WTC11 (cell line): Measurements from ENCODE around the gene AGPS. TPM values are rescaled to one million over a fixed set of nuclear protein-coding genes. Genes with fewer than 3 reads are reported as not detected.

ENCODE experiments used
- ATAC-seq: fragments of 200-7000 bp; cut with Tn5 transposase; 2 replicates; pipeline ENCODE4 v1.10.0; 2021; ENCODE audit warnings: mild to moderate bottlenecking, moderate library complexity
- CTCF ChIA-PET: fragments of 300-600 bp; sonication (Branson Sonifier 250); formaldehyde crosslinking; loops from one replicate; lab custom pipeline; 2021; ENCODE audit warnings: antibody characterized with exemption; lab: Charles Lee
- POLR2A ChIA-PET: fragments of 350-600 bp; sonication (Branson Sonifier 250); formaldehyde crosslinking; loops from one replicate; lab custom pipeline; 2021; ENCODE audit warnings: antibody characterized with exemption; lab: Charles Lee
- DNase-seq: peaks from one replicate; pipeline ENCODE4 v3.0.0; 2021; ENCODE audit warnings: low spot score
- H3K27ac Mint-ChIP-seq: 2 replicates; pipeline ENCODE4 v1.8.0; 2021; ENCODE audit warnings: mixed read lengths
- H3K27me3 Mint-ChIP-seq: 2 replicates; pipeline ENCODE4 v1.8.0; 2021; ENCODE audit warnings: low read depth, mild to moderate bottlenecking, moderate library complexity, mixed read lengths
- H3K36me3 Mint-ChIP-seq: 2 replicates; pipeline ENCODE4 v1.8.0; 2021; ENCODE audit warnings: mixed read lengths
- H3K4me1 Mint-ChIP-seq: 2 replicates; pipeline ENCODE4 v1.8.0; 2022; ENCODE audit warnings: mixed read lengths
- H3K4me3 Mint-ChIP-seq: 2 replicates; pipeline ENCODE4 v1.8.0; 2021; ENCODE audit warnings: mild to moderate bottlenecking, moderate library complexity, mixed read lengths
- H3K9me3 Mint-ChIP-seq: 2 replicates; pipeline ENCODE4 v1.8.0; 2021; ENCODE audit warnings: mixed read lengths
- ETV6 ChIP-seq: sonication (generic); formaldehyde crosslinking; IDR thresholded peaks from 2 replicates; pipeline ENCODE4 v1.8.1; 2022; ENCODE audit warnings: mild to moderate bottlenecking, missing genetic modification reagents
- MXD4 ChIP-seq: fragments of 250-450 bp; sonication (Bioruptor Pico); IDR thresholded peaks from 2 replicates; pipeline ENCODE4 v1.8.0; 2021; ENCODE audit warnings: mild to moderate bottlenecking, moderate library complexity, borderline replicate concordance
- PRRX2 ChIP-seq: fragments of 250-450 bp; sonication (Bioruptor Pico); IDR thresholded peaks from 2 replicates; pipeline ENCODE4 v1.8.0; 2021; ENCODE audit warnings: mild to moderate bottlenecking
- RELA ChIP-seq: sonication (generic); formaldehyde crosslinking; IDR thresholded peaks from 2 replicates; pipeline ENCODE4 v1.8.1; 2022; ENCODE audit warnings: missing genetic modification reagents, mild to moderate bottlenecking, borderline replicate concordance
- ZNF263 ChIP-seq: sonication (generic); formaldehyde crosslinking; IDR thresholded peaks from 2 replicates; pipeline ENCODE4 v1.8.1; 2022; ENCODE audit warnings: low read depth, mild to moderate bottlenecking, moderate library complexity, missing genetic modification reagents
- ZNF416 ChIP-seq: fragments of 250-450 bp; sonication (Bioruptor Pico); IDR thresholded peaks from 2 replicates; pipeline ENCODE4 v1.9.0; 2021; ENCODE audit warnings: mild to moderate bottlenecking, inconsistent platforms
- total RNA-seq: library from RNA; stranded (reverse); gene quantifications from 3 replicates; pipeline ENCODE4 v1.2.3, GENCODE V29; 2021
- TF ChIP-seq, protein P1 (sequence below): sonication (generic); formaldehyde crosslinking; IDR thresholded peaks from 2 replicates; pipeline ENCODE4 v1.8.1; 2022; ENCODE audit warnings: low read depth, missing genetic modification reagents, borderline replicate concordance
- TF ChIP-seq, protein P2 (sequence below): fragments of 250-450 bp; sonication (Bioruptor Pico); IDR thresholded peaks from 2 replicates; pipeline ENCODE4 v1.9.0; 2021; ENCODE audit warnings: mild to moderate bottlenecking, borderline replicate concordance
- TF ChIP-seq, protein P3 (sequence below): sonication (generic); formaldehyde crosslinking; IDR thresholded peaks from 2 replicates; pipeline ENCODE4 v1.8.1; 2023; ENCODE audit warnings: mild to moderate bottlenecking, missing genetic modification reagents, borderline replicate concordance
- TF ChIP-seq, protein P4 (sequence below): fragments of 200-600 bp; IDR thresholded peaks from 2 replicates; pipeline ENCODE4 v1.8.0; 2022; ENCODE audit warnings: antibody characterized with exemption

Gene AGPS
- total RNA-seq, 1 experiment from 2014 or later = 60.8 TPM

DNA sequence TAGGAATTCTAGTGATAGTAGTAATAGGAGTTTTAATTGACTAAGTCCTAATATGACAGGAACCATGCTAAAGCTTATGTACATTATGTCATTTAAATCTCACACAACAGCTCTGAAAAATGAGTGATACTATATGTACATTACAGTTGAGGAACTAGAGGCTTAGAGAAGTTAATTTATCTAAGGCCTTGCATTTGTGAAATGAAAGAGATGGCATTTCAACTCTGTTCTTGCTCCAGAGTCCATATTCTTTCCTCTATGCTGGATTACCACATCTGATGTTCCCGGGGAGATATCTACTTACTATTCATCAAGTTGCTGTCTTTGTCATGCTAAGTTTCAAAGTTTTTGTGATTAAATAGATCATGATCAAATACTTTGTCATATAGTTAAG is 5.7 kb downstream of the AGPS start (continued):
- TF ChIP-seq, protein P1, sequence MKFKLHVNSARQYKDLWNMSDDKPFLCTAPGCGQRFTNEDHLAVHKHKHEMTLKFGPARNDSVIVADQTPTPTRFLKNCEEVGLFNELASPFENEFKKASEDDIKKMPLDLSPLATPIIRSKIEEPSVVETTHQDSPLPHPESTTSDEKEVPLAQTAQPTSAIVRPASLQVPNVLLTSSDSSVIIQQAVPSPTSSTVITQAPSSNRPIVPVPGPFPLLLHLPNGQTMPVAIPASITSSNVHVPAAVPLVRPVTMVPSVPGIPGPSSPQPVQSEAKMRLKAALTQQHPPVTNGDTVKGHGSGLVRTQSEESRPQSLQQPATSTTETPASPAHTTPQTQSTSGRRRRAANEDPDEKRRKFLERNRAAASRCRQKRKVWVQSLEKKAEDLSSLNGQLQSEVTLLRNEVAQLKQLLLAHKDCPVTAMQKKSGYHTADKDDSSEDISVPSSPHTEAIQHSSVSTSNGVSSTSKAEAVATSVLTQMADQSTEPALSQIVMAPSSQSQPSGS (CRISPR knock-in tag) = no peak
- TF ChIP-seq ZNF263 (CRISPR knock-in tag) = no peak
- no peak for TF ChIP-seq ETV6 (CRISPR knock-in tag)
- TF ChIP-seq MXD4 = no peak
- no peak for TF ChIP-seq RELA
- TF ChIP-seq, protein P2, sequence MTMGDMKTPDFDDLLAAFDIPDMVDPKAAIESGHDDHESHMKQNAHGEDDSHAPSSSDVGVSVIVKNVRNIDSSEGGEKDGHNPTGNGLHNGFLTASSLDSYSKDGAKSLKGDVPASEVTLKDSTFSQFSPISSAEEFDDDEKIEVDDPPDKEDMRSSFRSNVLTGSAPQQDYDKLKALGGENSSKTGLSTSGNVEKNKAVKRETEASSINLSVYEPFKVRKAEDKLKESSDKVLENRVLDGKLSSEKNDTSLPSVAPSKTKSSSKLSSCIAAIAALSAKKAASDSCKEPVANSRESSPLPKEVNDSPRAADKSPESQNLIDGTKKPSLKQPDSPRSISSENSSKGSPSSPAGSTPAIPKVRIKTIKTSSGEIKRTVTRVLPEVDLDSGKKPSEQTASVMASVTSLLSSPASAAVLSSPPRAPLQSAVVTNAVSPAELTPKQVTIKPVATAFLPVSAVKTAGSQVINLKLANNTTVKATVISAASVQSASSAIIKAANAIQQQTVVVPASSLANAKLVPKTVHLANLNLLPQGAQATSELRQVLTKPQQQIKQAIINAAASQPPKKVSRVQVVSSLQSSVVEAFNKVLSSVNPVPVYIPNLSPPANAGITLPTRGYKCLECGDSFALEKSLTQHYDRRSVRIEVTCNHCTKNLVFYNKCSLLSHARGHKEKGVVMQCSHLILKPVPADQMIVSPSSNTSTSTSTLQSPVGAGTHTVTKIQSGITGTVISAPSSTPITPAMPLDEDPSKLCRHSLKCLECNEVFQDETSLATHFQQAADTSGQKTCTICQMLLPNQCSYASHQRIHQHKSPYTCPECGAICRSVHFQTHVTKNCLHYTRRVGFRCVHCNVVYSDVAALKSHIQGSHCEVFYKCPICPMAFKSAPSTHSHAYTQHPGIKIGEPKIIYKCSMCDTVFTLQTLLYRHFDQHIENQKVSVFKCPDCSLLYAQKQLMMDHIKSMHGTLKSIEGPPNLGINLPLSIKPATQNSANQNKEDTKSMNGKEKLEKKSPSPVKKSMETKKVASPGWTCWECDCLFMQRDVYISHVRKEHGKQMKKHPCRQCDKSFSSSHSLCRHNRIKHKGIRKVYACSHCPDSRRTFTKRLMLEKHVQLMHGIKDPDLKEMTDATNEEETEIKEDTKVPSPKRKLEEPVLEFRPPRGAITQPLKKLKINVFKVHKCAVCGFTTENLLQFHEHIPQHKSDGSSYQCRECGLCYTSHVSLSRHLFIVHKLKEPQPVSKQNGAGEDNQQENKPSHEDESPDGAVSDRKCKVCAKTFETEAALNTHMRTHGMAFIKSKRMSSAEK (CRISPR knock-in tag) = no peak

DNA sequence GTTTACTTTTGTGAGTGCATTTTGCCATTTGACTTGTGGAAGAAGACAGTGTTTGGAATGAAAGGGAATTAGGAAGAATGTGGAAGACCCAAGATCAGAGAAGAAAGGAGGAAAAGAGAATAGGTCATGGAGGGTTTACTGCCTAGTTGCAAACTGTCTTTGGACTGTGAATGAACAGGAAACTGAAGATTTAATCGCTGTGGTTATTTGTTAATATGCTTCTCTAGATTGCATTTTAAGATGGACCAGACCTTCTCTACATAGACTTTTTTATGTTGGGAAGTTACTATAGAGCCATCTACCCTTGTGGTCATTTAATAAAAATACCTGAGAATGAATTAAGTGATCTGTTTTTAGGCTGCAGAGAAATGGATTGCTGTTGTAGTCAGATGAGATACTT is 6.2 kb downstream of the AGPS start:
- POLR2A ChIA-PET = no interaction called here

More for the DNA sequence above, 6.2 kb downstream of the AGPS start:
- Mint-ChIP-seq H3K36me3 (no peaks in the 10 kb centered on the region), H3K4me1 (peaks cover 26% of the 10 kb centered on the region)
- CTCF ChIA-PET = no interaction called here
- TF ChIP-seq, protein P3, sequence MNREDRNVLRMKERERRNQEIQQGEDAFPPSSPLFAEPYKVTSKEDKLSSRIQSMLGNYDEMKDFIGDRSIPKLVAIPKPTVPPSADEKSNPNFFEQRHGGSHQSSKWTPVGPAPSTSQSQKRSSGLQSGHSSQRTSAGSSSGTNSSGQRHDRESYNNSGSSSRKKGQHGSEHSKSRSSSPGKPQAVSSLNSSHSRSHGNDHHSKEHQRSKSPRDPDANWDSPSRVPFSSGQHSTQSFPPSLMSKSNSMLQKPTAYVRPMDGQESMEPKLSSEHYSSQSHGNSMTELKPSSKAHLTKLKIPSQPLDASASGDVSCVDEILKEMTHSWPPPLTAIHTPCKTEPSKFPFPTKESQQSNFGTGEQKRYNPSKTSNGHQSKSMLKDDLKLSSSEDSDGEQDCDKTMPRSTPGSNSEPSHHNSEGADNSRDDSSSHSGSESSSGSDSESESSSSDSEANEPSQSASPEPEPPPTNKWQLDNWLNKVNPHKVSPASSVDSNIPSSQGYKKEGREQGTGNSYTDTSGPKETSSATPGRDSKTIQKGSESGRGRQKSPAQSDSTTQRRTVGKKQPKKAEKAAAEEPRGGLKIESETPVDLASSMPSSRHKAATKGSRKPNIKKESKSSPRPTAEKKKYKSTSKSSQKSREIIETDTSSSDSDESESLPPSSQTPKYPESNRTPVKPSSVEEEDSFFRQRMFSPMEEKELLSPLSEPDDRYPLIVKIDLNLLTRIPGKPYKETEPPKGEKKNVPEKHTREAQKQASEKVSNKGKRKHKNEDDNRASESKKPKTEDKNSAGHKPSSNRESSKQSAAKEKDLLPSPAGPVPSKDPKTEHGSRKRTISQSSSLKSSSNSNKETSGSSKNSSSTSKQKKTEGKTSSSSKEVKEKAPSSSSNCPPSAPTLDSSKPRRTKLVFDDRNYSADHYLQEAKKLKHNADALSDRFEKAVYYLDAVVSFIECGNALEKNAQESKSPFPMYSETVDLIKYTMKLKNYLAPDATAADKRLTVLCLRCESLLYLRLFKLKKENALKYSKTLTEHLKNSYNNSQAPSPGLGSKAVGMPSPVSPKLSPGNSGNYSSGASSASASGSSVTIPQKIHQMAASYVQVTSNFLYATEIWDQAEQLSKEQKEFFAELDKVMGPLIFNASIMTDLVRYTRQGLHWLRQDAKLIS (CRISPR knock-in tag) = no peak
- TF ChIP-seq ZNF416 (CRISPR knock-in tag) (no peak), PRRX2 (no peak)
- TF ChIP-seq, protein P4, sequence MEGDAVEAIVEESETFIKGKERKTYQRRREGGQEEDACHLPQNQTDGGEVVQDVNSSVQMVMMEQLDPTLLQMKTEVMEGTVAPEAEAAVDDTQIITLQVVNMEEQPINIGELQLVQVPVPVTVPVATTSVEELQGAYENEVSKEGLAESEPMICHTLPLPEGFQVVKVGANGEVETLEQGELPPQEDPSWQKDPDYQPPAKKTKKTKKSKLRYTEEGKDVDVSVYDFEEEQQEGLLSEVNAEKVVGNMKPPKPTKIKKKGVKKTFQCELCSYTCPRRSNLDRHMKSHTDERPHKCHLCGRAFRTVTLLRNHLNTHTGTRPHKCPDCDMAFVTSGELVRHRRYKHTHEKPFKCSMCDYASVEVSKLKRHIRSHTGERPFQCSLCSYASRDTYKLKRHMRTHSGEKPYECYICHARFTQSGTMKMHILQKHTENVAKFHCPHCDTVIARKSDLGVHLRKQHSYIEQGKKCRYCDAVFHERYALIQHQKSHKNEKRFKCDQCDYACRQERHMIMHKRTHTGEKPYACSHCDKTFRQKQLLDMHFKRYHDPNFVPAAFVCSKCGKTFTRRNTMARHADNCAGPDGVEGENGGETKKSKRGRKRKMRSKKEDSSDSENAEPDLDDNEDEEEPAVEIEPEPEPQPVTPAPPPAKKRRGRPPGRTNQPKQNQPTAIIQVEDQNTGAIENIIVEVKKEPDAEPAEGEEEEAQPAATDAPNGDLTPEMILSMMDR = no peak
- TF ChIP-seq, protein P2 (CRISPR knock-in tag) = no peak
- TF ChIP-seq, all 79 proteins: peak for 0
- no peak overlapping the region for H3K27ac Mint-ChIP-seq
- no peak for DNase-seq
- H3K4me3 Mint-ChIP-seq = no peak overlapping the region
- no peaks in the 10 kb centered on the region for H3K27me3 Mint-ChIP-seq
- ATAC-seq = no peak
- H3K9me3 Mint-ChIP-seq = no peaks in the 10 kb centered on the region
